HG02763 (cell line): ENCODE results near the gene DPF3.

Experiments used
- ATAC-seq: cut with Tn5 transposase; IDR thresholded peaks from one replicate; pipeline ENCODE4 v1.9.1; 2021; ENCODE audit warnings: mild to moderate bottlenecking, moderate library complexity; ENCODE audit not compliant: unreplicated experiment

The DPF3 gene

DNA sequence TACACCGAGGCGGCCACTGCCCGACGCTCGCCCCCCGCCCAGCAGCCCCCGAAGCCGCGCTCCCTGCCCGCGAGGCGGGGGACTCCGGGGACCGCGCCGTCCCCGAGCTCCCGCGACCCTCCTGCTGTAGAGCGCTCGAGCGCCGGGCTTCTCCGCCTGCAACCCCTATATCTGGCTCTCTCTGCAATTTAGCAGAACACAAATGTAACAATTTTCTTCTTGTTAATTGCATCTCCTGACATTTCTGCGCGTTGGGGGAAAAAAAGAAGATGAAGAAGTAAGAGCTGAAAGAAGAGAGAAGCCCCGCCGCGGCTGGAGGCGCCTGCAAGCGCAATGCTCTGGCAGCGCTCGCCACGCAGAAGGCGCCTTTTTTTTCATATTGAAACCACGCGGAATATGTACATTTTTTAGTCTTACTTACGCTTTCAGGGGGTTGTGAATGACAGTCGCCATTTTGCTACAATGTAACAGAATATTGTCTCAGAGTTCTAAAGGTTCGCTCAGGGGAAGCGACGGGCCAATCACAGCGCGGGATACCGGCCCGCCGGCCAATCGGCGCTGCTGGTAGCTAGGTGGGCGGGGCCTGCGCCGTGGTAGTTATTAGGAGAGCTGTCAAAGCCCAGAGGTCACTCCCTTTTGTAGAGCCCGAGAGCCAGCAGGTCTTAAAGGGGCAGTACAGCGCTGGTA is at the start of gene DPF3:
TSS of gene DPF3 (minus strand) at position 466 of the 687 bp plus-strand sequence. CDS start at position 453, 13 bp downstream.
- ATAC-seq = peak; percentile 95

DNA sequence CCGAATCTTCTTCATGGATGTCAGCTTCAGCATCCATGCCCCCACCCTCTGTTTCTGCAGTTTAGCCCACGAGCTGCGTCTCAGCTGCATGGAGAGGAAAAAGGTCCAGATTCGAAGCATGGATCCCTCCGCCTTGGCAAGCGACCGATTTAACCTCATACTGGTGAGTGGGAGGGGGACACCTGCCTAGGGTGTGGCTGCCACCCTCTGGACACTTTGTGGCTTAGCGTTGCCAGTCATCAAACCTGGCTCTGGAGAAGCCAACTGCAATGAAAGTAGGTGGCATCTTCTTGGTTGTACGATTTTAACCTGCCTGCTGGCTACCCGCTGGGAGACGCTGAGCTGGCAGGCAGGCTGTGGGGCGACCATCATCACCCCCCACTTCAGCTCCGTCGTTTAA is 49.0 kb upstream of the DPF3 start:
- ATAC-seq = no peak

DNA sequence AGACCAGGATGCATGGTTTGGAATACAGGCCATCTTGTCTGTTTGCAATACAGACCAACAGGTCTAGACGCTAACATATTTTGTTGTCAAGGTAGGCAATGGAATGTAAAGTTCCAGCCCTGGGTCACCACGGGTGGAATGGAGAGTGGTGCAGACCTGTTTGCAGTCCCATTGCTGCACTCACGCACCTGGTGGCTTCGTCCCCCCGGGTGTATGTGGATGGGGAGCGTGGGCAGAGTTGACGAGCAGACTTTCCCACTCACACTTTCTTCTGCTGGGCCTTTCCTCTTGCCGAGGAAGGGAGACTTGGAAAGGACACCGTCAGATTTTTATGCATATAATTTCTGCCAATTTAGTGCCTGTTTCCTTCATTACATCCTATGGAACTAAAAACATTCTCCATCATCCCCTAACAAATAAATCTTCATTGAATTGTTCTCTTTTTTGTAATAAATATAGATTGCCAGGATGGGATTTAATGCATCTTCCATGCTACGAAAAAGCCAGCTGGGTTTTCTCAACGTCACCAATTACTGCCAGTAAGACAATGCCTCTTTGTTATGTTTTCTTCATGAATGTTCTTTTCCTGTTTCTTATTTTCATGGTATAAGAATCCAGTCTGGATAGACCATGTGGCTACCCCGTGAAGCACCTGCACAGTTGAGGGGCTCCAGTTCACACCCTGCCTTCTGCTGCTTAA is 47.5 kb upstream of the DPF3 start:
- ATAC-seq = no peak

DNA sequence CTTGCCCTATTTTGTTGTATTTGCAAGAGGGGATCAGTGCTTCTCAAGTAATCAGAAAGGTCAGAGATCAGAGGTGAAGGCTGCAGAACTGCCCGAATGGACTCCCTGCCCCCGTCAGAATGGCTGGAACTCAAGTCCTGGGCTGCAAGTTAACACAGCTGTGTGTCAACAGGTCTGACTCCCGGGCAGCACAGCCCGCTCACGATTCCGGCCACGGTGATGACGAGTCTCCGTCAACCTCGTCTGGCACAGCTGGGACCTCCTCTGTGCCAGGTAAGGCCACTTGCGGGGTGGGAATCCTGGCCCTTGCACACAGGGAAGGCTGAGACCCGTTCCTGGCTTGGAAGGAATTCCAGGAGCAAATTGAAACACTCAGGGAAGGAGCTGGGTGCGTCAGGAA is 45.7 kb upstream of the DPF3 start:
- ATAC-seq = no peak

DNA sequence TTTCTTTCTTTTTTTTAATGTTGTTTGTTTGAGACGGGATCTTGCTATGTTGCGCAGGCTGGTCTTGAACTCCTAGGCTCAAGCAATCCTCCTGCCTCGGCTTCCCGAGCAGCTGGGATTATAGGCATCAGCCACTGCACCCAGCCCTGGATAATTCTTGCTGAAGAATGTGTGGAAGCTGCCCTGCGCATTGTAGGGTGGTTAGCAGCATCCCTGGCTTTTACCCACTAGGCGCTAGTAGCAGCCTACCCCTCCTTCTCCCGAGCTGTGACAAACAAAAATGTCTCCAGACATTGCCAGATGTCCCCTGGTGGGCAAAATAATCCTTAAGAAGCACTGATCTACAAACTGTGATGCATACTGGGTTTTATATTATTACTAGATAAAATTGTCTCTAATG is 39.0 kb upstream of the DPF3 start:
- ATAC-seq = no peak

DNA sequence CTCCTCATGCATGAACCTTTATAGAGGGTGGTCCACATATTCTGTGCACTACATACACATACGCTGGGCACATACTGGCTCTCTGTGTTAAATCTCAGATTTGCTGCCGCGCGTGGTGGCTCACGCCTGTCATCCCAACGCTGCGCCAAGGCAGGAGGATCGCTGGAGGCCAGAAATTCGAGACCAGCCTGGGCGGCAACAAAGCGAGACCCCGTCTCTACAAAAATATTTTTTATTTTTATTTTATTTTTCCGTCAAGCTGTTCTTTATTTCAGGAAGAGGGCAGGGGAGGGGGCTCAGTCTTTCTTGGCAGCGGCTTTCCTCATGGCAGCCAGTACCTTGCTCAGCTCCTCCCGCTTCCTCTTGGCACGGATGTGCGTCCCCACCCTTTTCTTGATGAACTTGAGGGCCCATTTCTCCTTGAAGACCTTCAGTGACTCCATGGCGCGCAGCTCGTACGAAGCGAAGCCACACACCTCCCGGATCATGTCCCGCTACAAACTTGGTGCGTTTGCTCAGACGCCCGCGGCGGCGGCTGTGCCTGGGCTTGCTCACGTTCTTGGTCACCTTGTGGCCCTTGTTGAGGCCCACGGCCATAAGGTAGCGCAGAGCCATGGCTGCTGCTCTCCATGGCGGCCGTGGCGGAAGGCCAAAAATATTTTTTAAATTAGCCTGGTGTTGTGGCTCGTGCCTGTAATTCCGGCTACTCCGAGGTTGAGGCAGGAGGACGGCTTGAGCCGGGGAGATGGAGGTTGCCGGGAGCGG is 35.6 kb upstream of the DPF3 start:
- no peak for ATAC-seq

DNA sequence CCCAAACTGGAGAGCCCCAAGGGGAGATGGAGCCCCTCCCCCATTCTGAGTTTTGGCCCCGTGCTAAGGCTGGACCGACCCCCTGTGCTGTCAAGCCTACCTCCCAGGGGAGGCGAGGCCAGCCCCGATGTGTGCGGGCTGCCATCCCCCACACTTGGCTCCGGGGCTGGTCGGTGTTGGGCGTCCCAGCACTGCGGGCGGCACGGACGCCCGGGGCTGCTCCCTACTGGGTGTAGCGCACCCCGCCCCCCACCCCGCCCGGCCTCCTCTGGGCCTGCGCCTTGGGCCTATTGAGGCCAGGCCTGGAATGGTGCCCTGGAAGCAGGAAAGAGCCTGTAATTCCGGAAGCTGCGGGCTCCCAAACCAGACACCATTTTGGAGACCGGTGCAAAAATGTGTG is 35.0 kb upstream of the DPF3 start:
- no peak for ATAC-seq

DNA sequence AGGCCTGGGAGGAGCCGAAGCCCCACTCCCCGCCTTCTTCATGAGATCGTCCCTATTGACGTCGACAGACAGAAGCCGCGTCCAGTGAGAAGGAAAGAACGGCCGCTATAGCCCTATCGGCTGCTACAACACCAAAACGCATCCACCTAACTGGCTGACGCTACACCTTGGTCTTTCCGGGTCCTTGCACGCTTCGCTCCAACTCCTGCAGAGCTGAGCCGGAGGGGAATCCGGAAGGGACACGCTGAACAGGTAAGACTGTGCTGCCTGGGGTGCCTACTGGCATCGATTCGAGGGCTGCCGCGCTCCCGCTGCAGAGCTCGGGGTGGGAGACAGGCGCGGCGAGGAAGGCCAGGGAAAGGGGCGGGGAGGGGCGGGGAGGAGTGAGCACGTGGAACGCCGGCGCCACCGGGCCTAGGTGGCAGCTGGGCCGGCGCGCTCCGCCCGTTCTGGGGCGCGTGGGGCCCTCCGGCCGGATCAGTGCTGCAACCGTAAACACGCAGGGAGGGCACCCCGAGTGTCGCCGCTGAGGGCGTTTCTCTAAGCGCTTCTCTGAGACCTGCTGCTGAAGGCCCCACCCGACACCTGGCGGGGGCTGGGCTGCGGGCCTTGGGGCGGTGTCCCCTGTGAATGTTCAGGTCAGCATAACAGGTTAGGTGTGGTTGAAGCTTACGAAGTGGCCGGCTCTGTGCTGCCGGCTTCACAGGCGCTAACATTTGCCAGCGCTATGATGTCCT is 32.6 kb upstream of the DPF3 start, which contains the start of gene DCAF4:
TSS of gene DCAF4 (plus strand) at position 173 of the 737 bp plus-strand sequence. CDS start 11,515 bp downstream, outside the sequence.
- ATAC-seq = peak; percentile 98

DNA sequence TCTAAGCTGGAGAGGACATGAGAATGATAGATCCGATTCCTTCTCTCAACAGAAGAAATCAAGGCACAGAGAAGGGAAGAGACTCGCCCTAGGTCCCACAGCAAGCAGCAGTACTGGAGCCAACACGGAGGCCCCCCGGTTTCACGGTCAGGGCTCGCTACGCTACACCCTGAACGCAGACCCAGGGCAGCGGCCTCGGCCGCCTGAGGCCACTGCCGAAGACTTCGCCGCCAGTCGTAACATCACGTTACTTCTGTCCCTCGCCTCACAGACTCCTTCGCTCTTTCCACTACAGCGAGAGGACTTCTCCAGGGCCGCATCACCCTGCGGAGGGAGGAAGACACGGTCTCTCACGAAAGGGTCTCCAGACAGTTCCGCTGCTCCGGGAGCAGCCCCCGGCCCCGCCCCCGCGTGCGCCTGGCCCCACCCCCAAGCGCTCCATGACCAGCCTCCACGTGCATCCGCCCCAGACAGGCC is 32.0 kb upstream of the DPF3 start:
- ATAC-seq = peak; percentile 8

DNA sequence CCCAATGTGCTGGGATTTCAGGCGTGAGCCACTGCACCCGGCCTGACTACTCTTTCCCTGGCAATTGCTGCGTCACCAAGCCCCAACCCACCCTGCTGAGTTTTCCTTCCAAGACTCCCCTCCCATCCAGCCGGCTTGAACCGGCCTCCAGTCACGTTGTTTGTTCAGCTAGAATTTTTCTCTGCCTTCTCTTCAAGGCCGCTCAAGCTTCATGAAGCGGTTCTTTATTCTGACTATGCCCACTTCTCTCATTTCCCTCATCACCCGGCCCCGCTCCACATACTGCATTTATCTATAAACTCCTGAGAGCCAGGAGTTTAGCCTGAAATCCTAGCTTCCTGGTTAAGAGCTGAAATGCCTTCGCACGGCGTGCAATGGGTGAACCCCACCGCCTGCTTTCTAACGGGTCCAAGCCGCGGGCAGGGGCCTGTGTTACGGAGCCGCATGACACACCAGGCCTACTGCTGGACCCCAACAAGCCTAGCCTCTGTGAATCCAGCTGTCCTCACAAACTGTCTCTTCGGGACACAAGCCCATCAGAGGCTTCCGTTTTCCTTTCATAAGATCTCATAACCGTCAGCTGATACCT is 31.4 kb upstream of the DPF3 start:
- no peak for ATAC-seq

DNA sequence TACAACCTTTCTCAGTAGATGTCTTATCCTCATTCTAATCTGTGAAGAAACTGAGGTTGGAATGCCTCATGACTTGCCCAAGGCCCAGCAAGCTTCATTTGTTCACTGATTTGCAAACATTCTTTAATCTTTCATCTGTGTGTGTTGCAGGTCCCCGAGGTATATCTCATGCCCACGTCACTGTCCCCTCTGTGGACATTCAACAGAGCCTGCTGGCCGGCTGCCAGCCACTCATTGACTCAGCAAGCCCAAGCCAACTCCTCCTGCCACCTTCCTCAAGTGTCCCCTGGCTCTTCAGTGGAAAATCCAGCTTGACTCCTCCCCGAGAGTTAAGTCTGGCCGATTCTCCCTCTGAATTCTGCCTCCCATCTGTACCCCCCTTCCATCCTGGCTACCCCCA is 30.4 kb upstream of the DPF3 start:
- ATAC-seq = no peak

DNA sequence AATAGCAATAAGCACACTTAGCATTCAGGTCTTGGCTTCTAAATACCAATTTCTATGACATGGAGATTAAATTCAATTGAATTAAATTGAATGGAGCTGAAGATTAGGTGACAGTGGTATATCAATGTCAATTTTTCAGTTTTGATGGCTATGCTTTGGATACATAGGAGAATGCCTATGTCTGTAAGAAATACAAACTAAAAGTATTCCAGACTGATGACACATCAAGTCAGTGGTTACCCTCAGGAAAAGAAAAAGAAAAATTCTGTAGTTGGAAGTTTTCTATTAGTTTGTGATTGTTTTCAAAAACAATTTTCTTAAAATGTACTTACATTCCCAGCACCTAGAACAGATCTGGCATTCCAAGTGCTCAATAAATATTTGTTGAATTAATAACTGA is 27.5 kb upstream of the DPF3 start:
- no peak for ATAC-seq

DNA sequence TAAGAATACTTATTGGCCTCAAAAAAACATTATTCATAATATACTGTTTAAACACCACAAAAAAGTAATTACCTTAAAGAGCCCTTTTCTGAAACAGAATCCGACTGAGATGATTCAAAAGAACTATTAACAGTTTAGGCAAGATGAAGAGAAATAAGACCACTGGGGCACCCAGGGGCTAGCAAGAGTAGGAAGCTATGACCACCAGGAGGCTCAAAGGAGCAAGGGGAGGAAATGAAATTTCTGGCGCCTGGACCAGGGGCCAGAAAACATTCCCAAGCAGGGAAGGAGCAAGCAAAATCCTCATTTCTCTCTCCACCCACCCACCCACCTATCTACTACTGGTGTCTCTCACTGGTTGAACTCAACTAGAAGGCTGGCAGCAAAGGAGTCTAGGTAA is 26.1 kb upstream of the DPF3 start:
- no peak for ATAC-seq

DNA sequence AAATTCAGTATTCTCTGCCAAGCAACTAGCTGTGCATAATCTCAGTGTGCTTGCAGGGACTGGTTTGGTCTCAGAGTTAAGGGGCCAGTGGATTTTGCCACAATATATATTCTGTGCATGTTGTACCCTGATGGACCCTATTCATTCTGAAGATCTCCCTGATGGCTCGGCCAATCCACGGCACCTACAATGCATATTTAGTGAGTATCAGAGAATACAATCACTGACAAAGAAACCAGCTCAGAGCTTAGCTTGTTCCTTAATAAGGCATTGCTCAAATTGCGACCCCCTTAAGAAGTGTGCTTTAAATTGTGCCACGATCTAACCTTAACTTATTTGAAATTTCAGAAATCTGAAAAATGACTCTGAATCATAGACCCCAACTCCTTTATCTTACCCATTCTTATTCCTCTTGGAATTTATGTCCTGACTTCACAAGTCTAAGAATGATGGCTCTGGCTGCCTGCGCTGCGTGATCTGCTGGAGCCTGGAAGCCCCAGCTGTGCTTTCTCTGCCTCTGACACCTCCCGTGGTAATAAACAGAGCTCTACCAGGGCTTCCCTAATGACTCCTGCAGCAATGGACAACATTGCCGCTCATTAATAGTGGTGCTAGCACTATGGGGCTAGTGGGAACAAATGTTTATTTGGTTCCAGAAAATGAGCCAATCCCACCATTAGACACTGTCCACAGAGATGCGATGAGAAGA is 23.3 kb upstream of the DPF3 start:
- ATAC-seq = no peak

DNA sequence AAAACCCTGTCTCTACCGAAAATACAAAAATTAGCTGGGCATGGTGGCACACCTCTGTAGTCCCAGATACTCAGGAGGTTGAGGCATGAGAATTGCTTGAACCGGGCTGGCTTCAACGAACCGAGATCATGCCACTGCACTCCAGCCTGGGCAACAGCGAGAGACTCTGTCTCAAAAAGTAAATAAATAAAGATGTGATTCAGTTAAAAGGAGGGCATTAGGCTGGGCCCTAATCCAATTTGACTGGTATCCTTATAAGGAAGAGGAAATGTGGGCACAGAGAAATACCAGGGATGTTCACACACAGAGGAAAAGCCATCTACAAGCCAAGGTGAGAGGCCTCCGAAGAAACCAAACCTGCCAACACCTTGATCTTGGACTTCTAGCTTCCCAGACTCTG is 22.3 kb upstream of the DPF3 start:
- no peak for ATAC-seq

DNA sequence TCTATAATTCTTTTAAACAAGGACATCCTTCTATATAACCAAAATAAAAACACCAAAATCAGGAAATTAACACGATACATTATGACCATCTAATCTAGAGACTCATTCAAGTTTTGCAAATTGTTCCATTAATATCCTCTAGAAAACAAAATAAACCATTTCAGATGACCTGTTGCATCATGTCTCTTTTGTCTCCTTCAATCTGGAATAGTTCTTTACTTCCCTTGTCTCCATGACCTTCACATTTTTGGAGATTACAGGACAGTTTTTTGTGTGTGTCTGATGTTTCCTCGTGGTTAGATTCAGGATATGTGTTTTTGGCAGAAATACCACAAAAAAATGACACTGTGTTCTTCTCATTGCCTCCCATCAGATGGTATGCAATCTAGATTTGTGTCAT is 19.9 kb upstream of the DPF3 start:
- no peak for ATAC-seq

DNA sequence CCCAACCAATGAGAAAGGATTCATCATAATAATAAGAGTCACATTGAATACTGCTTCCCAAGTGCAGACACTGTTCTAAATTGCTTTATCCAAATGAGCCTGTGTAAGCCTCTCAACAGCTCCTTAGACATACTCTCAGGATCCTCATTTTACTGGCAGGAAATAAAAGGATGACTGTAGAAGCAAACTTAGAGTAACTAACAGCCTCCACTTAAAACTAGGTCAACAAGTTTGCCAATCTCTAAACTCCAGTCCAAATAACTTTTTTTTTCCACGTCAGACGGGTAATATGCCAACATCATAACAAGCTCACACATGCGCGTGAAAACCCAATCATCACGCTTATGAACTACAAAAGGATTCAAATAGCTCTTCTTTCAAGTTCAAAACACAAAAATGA is 15.3 kb upstream of the DPF3 start:
- ATAC-seq = no peak

DNA sequence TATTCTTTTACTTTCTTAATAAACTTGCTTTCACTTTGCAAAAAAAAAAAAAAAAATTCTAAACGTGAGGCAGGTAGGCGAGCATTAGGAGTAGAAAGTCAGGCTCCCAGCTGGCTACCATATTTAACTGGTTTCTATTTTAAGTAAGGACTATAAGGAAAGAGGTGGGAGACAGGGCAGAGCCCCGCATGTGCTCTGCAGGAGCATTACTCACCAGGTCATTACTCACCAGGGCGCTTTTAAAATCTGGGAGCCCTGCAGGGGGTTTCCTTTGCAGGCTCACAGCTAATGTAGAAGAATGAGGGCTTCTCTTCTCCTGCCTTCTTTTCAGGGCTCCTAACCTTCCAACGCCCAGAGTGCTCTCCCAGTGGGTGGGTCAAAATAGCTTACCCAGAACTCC is 14.0 kb upstream of the DPF3 start:
- no peak for ATAC-seq

DNA sequence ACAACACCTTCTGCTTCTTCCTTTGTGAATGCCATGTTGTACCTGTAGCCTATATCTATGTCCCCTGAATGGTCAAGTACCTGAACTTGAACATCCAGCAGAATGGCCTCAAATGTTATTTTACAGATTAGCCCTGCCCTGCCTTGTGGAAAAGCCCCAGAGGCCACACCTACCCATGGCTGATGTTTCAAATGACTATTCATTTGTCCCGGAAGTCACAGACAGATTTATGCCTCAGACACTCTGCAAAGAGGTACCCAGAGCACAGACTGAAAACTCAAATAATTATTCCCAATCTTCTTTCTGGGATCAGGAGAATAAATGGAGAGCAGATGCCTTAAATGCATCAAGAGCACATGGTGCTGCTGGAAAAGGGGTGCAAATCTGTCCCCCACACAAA is 13.0 kb upstream of the DPF3 start:
- no peak for ATAC-seq

DNA sequence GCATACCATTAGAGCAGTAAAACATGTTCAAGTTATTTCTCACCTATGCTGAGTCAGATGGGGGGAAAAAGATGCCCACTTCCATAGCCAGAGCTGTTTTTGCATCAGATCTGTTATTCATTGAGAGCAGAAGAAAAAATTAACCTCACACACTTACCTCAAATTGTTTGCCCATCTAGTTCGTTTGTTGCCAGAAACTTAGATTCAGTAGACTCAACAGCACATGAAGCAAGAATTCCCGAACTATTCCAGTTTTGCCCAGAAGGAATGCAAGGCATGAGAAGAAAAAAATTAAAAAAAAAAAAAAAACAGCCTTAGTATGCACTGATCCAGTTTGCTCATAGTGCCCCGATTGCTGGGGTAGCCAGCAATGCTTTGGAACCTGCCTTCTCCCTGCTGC is 12.4 kb upstream of the DPF3 start:
- ATAC-seq = no peak
